Esophagus squamous epithelium (tissue), 4 donors: ENCODE results near the gene ZBTB24.

ENCODE experiments used
- POLR2A ChIP-seq, 4 donors: fragments of 450-650 bp; IDR thresholded peaks; one replicate each; pipeline ENCODE4 v1.6.1; 2017; ENCODE audit warnings: antibody characterized with exemption in 4 of 4, mild to moderate bottlenecking in 4 of 4, moderate library complexity in 3 of 4
- TF ChIP-seq, protein P1 (sequence below), 6 experiments: fragments of 450-650 bp in 4 of 6; fragments of 200-600 bp in 2 of 6; sonication (generic) in 2 of 6; IDR thresholded peaks; one replicate each; pipeline ENCODE4 v1.5.1; 2016 to 2019; ENCODE audit warnings: antibody characterized with exemption in 6 of 6, mild to moderate bottlenecking in 4 of 6, moderate library complexity in 4 of 6

DNA sequence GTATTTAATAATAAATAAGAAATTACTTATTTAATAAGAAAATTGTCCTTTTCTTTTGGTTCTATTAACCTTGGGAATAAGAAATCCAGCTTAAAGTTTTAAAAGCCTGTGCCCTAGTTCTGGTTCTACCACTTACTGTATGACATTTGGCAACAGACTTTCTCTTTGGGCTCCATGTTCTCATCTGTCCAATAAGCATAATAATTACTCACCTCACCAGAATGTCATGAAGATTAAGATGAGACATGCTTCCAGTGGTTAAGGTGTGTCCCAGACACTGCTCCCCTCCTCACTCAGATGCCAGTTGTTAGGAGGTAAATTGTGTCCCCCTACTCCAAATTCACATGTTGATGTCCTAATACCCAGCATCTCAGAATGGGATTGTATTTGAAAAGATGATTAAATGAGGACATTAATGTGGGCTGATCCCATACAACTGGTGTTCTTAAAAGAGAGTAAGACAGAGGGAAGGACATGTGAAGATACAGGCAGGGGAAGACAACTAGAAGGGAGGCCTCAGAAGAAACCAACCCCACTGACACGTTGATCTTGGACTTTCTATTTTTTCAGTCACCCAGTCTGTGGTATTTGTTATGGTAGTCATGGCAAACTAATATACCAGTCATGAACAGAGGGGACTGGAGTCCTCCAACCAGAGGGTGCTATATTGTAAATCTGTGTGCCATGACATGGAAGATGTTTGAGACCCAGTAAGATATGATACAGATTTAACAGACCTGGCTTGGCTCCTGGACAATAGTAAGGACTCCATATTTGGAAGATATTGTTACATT is 21.1 kb downstream of the ZBTB24 start:
- TF ChIP-seq, protein P1, sequence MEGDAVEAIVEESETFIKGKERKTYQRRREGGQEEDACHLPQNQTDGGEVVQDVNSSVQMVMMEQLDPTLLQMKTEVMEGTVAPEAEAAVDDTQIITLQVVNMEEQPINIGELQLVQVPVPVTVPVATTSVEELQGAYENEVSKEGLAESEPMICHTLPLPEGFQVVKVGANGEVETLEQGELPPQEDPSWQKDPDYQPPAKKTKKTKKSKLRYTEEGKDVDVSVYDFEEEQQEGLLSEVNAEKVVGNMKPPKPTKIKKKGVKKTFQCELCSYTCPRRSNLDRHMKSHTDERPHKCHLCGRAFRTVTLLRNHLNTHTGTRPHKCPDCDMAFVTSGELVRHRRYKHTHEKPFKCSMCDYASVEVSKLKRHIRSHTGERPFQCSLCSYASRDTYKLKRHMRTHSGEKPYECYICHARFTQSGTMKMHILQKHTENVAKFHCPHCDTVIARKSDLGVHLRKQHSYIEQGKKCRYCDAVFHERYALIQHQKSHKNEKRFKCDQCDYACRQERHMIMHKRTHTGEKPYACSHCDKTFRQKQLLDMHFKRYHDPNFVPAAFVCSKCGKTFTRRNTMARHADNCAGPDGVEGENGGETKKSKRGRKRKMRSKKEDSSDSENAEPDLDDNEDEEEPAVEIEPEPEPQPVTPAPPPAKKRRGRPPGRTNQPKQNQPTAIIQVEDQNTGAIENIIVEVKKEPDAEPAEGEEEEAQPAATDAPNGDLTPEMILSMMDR (IDR thresholded peaks at IDR 0.05), result no peak
- no peak for TF ChIP-seq POLR2A (IDR thresholded peaks at IDR 0.05)
